AML-193 (cell line): ENCODE data around the gene TAF13.
"Not testable (repeated sequence)": the region's sequence is repeated elsewhere in the genome, so short reads cannot be mapped to it uniquely, and the experiment has no call there.

ENCODE experiments used
- DNase-seq, 2 experiments: peaks; one replicate each; lab custom pipeline; 2025; lab: John Stamatoyannopoulos, UW

The TAF13 gene

DNA sequence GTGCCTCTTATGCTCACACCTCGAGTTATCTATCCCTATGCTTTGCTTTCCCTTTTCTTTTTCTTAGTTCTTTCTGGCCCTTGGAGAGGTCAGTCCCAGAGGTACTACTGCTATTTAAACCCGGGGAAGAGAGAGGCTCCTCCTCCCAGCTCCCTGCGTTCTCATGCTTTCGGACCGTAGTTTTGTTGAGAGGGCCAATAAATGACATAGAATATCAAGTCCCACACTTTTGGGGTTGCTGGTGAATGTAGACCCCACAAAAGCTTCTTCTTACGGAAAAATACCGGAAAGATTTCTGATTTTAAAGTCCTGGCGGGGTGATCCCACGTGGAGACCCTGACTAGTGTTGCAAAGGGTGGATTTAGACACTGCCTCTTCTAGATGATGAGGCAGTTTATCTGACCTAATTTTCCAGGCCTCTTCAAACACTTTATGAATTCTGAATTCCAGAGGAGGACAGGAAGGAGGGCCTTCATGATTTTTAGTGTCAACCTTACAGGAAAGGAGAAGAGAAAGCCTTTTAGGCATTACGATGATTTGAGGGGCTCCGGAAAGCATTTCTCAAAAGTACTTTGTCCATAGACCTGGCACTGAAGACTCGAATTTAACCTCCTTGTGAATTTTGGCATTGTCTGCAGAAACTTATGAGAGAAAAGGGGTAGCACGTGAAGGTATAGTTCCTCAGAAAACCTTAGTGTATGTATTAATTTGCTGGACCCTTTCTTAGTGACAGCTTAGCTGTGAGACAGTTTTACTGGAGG lies 15.5 kb upstream of the TAF13 start:
- peak; percentile 42 to 49 for DNase-seq

DNA sequence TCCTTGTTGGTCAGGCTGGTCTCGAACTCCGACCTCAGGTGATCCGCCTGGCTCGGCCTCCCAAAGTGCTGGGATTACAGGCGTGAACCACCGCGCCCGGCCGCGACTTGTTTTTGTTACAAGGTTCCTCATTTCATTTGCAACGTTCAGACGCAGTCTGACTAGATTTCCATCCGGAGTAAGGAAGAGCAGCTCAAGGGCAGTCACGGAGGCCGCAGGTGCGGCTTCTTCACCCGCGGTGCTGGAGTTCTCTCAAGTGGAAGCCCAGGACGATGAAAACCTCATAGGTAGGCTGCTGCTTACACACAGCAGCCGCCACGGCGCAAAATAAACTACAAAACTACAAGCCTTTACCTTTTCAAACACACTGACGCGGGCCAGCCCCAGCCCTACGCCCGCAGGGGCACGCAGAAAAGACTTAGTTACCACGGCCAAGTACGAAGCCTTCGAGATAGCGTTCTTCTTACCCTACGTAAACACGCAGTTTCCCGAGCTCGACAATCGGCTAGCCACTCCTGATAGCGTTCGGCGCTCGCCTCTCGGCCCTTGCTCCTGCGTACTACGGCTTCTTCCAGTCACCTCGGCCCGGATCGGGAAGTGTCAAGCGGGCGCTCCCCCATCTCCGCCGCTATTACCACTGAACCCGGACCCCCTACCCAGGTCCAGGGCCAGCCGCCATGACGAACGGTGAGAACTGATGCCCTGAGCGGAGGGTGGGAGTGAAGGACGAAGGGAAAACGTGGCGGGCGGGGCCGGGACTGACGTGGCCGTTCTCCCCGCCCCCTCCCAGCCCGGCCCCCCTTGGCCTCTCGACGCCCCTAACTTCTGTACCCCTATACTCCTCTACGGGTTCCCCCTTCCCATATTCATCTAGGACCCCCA lies 14.6 kb upstream of the TAF13 start, which contains the start of gene TMEM167B:
Gene TMEM167B (plus strand): TSS at position 569 of the 882 bp plus-strand sequence. CDS start 109 bp downstream, at position 678.
- DNase-seq: peak; percentile 88 to 93

DNA sequence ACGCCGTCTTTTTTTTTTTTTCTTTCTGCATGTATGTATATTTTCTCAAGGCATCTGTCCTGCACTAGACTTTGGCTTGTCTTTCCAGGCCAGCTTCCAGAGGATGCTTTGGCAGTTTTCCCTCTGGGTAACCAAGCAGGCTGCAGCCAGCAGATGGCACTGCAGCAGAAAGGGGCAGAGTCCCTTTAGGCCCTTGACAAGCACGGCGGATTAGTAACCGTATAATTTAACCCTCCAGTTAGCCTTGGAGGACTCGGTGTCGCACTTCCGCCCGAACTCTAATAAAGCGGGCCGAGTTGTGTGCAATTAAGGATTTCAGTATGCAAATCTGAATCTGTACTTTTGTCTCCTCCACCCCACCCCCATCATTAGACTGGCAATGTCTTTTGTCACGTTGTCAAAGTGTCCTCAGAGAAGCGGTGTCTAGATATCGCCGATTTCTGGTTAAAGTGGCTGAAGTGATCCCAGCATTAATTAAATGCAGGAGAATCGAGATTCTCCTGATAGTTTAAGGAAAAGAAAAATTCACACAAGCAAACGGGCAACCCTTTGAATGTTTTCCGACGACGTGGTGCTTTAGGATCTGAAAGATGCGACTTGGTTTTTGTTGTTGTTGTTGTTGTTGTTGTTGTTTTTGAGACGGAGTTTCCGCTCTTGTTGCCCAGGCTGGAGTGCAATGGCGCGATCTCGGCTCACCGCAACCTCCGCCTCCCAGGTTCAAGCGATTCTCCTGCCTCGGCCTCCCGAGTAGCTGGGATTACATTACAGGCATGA lies 13.6 kb upstream of the TAF13 start:
- DNase-seq: peak; percentile 58 to 61

DNA sequence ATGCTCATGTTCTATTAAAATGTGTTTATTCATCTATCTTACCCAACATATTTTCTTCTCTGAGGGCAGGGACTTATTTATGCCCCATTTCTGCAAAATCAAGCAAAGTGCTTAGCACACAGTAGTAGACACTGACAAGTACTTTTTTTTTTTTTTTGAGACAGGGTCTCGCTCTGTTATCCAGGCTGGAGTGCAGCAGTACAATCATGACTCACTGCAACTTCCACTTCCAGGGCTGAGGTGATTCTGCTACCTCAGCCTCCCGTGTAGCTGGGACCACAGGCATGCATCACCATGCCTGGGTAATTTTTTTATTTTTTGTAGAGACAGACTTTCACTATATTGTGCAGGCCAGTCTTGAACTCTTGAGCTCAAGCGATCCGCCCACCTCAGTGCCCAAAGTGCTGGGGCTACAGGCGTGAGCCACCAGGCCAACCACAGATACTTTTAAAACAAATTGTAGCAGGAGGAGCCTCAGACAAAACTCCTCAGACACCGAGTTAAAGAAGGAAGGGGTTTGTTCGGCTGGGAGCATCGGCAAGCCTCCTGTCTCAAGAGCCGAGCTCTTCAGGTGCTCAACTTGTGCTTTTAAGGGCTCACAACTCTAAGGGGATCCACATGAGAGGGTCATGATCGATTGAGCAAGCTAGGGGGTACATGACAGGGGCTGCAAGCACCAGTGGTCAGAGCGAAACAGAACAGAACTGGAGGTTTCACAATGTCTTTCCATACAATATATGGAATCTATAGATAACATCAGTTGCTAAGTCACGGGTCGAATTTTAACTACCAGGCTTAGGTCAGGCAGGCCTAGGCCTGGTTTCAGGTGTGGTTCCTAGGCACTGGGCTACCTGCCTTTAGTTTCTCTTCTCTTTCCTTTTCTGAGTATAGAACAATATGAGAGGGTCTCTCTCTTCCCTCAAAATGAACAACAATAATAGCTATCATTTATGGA lies 9.0 kb upstream of the TAF13 start:
- no peak for DNase-seq

DNA sequence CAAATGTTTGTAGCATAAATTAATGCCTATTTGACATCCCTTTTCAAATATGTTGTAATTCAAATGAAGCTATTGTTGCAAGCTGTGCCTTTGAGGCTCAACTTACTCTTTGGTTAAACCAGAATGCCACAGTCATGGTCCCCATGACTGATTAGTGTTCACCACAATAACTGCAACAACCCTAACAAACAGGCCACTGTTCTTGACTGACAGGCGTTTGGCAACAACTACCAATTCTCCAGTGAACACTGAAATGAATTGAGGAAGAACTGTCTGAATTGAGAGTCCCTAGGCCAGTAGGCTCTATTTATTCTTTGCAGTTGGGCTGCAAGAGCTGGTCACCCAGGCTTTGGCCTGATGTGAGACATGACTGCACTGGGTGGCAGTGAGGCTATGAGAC lies 8.1 kb upstream of the TAF13 start:
- DNase-seq: peak in 1 of 2 experiments; percentile 15

DNA sequence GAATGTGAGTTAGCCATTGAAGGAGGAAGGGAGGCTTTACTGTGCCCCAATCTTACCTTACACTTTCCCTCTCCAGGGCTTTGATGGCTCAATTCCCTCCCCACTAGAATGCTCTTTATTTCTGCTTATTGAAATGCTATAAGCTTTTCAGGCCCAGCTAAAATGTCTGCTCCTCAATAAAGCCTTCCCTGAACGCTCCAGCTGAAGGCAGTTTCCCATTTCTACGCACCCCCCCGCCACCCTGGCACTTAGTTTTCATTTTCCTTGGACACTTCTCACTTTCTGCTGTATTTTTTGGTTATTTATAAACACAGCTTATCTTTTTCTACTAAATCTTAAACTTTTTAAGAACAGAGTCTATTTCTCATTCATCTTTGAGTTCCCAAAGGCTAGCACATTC lies 7.7 kb upstream of the TAF13 start:
- DNase-seq: no peak

DNA sequence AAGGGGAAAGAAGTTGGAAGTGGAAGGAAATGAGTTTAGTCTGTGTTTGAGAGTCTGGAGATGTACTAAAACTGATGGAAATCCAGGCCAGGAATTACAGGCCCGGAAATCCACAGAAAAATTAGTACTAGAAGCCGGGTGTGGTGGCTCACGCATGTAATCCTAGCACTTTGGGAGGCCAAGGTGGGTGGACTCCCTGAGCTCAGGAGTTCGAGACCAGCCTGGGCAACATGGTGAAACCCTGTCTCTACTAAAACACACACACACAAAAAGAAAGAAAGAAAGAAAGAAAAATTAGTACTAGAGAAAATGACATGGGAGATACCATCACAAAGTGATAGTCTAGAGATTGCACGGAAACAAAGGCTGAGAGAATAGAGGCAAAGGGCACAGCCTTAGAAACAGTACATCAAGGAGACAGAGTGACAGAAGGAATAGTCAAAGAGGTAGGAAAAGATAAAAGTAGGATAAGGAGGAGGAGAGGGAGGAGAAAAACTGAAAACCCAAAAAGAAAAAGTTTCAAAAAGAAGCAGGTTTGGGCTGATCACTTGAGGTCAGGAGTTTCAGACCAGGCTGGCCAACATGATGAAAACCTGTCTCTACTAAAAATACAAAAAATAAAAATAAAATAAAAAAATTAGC lies 4.8 kb upstream of the TAF13 start:
- no peak for DNase-seq

DNA sequence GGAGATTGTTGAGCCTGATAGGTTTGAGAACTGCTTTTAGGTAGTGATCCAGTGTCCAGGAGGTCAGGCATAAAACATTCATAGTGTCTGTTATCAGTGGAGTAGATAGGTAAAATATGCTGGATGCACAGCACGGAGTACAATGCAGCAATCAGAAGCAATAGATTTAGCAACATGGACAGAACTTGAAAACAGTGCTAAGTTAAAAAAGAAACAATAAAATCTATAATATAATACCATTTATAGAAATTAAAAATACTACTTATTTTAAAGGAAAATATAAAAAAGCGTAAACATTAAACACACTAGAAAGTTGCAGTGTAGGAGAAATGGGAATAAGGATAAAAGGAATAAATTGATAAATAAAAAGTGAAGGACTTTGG lies 3.4 kb upstream of the TAF13 start:
- no peak for DNase-seq

DNA sequence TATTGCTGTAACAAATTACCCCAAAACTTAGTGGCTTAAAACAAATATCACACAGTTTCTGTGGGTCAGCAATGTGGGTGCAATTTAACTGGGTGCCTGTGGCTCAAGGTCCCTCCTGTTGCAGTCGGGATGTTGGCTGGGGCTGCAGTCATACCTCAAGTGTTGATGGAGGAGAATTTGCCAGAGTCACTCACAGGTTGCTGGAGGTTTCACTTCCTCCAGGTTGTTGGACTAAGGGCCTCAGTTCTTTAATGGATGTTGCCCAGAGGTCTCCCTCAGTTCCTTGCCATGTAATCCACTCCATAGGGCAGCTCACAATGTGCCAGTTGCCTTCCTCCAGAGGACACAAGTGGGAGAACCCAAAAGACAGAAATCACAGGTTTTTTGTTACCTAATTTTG lies 2.5 kb upstream of the TAF13 start:
- DNase-seq: no peak

DNA sequence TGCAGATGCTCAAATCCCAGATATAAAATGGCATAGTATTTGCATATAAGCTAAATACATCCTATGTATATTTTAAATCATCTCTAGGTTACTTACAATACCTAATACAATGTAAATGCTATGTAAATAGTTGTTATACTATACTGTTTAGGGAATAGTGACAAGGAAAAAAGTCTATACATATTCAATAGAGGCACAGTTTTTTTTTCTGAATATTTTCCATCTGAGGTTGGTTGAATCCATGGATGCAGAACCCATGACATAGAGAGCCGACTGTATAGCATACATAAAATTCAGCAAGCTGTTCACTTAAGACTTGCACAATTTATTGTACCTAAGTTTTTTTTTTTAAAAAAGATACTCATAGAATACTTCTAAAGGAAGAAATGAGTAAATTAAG lies 6.5 kb downstream of the TAF13 start:
- no peak for DNase-seq

DNA sequence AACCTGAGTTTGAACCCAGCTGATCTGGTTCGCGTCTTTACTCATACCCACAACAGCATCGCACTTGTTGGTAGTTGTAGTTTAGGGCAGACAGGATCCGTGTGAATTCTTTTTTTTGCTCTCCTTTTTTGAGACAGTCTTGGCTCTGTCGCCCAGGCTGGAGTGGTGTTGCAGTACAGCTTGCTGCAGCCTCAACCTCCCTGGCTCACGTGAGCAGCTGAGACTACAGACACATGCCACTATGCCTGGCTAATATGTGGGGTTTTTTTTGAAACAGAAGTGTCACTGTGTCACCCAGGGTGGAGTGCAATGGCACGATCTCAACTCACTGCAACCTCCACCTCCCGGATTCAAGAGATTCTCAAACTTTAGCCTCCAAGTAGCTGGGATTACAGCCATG lies 7.9 kb downstream of the TAF13 start:
- no peak for DNase-seq

DNA sequence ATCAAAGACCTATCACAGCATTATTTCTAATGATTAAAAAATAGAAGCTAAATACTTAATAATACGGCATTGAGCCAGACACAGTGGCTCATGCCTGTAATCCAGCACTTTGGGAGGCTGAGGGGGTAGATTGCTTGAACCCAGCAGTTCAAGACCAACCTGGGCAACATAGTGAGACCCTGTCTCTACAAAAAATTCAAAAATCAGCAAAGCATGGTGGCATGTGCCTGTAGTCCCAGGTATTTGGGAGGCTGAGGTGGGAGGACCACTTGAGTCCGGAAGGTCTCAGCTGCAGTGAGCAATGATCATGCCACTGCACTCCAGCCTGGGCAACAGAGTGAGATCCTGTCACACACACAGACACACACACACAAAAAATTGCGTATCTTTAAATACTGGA lies 10.7 kb downstream of the TAF13 start:
- DNase-seq: no peak

DNA sequence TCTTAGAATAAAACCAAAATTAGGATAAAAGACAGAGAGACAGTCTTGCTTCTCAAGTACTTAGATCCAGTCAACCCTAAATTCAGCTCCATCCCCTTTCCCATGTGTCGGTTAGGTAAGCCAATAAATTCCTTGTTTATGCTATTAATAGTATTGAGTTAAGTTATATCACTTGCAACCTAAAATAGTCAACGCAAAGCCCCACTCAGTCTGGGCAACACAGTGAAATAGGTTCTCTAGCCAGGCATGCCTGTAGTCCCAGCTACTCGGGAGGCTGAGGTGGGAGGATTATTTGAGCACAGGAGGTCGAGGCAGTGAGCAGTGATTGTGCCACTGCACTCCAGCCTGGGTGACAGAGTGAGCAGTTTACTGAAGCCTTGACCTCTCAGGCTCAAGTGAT lies 14.6 kb downstream of the TAF13 start:
- DNase-seq: no peak

DNA sequence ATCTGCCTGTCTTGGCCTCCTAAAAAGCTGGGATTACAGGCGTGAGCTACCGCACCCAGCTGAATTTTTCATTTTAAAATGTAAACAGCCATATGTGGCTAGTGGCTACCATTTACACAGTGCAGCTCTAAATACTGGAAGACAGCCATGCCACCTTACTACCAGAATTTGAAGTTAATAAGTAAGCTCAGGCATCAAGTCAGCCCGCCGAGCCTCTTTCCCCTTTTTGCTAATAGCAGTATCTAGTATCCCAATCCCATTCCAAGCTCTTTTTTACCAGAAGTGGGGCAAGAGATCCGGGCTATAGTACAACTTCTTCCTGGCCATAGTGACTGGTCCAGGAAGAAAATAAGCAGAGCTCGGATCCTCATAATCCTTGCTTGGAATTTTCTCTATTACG lies 15.1 kb downstream of the TAF13 start:
- no peak for DNase-seq

DNA sequence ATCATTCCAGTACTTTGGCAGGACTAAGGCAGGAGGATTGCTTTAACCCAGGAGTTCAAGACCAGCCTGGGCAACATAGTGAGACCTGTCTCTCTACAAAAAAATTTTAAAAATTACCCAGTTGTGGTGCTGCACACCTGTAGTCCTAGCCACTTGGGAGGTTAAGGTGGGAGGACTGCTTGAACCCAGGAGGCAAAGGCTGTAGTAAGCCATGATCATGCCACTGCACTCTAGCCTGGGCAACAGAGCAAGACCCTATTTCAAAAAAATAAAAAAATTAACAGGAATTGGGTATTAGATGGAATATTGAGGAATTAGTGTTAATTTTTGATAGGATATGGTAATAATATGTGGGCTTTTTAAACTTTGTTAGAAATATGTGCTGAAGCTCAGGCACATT lies 16.8 kb downstream of the TAF13 start:
- no peak for DNase-seq

DNA sequence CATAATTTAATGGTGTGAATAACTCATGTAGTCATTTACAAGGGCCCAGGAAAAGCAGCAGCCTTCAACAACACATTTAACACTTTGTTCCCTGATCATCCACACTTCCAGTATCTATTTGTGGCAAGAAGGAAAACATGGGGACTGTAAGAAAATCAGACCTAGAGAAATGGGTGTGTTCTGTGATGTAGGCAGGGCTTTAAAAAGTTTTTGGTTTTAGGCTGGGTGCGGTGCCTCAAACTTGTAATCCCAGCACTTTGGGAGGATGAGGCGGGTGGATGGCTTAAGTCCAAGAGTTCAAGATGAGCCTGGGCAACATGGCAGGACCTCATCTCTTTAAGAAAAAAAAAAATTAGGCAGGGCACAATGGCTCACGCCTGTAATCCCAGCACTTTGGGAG lies 19.7 kb downstream of the TAF13 start:
- no peak for DNase-seq

DNA sequence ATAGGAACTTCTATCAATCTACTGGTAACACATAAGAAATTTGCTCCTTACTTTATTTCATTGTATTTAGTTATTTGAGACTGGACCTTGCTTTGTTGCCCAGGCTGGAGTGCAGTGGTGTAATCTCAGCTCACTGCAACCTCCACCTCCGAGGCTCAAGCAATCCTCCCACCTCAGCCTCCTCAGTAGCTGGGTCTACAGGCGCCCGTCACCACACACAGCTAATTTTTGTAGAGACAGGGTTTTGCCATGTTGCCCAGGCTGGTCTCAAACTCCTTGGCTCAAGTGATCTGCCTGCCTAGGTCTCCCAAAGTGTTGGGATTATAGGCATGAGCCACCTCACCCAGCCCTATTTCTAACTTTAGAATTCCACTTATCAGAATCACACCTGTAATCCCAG lies 23.7 kb downstream of the TAF13 start:
- DNase-seq: not testable (repeated sequence)

DNA sequence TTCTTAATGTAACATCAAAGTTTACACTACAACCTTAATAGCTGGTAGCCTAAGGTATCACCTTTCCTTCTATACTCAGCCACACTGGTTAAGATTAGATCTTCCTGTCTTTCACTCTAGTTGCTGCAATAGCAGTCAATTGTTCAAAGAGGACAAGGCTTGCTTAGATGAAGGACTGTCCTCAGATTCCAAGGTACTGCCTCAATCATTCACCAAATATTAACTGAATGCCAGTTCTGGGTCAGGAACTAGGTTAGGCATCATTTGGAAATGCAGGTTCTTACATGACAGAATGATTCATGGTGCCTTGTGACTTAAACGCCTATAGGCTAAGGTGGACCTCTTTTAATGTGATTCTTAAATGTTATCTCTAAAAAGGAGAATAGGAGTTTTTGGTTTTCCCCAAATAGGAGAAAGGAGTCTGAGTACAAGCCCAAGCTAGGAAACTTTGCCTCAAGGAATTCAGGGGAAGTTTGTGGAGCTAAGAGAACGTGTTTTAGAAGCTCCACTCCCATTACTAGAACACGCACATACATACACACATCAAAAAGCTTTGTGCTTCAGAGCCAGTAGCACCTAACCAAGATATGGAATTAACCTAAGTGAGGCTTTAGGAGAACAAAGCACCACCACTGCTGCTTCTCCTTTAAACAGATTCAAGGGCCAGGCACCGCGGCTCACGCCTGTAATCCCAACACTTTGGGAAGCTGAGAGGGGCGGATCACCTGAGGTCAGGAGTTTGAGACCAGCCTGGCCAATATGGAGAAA lies 25.4 kb downstream of the TAF13 start:
- DNase-seq: no peak

DNA sequence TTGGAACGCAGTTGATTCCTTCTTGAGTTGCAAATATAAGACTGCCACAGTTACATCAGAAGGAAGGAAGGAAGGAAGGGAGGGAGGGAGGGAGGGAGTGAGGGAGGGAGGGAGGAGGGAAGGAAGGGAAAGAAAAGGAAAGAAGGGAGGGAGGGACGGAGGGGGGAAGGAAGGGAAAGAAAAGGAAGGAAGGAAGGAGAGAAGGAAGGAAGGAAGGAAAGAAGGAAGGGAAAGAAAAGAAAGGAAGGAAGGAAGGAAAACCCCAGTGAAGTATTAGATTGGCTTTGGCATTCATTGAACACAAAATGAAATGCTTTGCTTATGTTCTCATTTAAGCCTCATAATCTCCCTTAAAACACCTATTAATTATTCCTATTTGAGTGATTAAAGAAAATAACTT lies 27.5 kb downstream of the TAF13 start:
- DNase-seq: no peak

DNA sequence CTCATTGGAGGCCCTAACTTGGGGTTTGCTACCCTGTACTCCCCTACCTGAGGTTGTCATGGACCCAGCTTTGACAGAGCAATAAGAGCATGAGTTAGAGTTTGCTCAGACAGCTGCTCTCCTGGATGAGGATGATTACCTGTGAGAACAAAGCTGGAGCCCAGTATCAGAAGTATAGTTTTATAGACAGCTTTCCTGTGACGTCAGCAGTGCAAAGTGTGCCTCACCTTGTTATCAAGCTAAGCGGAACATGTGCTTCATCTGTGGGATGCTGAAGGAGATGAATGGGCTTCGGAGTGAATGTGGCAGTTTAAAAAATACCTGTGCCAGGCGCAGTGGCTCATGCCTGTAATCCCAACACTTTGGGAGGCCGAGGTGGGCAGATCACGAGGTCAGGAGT lies 28.5 kb downstream of the TAF13 start:
- no peak for DNase-seq
